GM12878 (cell line): ENCODE data around the gene HERC6. TPM values are rescaled to one million over a fixed set of nuclear protein-coding genes. Genes with fewer than 3 reads are reported as not detected.

ENCODE experiments used
- ATAC-seq: fragments of 200-7000 bp; cut with Tn5 transposase; 3 replicates; pipeline ENCODE4 v1.9.1; 2020; ENCODE audit warnings: mild to moderate bottlenecking, moderate library complexity
- BruUV-seq: library from RNA; stranded (reverse); fragments of 400-500 nt; replicated peaks from 2 replicates; lab custom pipeline; 2021; lab: Mats Ljungman, UMichigan
- CTCF ChIA-PET: fragments of 300-600 bp; sonication (Branson Sonifier 250); formaldehyde crosslinking; extraction: SDS; loops from one replicate; lab custom pipeline; 2021; ENCODE audit warnings: inconsistent platforms; lab: Yijun Ruan, JAX
- POLR2A ChIA-PET: fragments of 350-600 bp; formaldehyde crosslinking; extraction: SDS; loops from one replicate; lab custom pipeline; 2021; ENCODE audit warnings: inconsistent platforms; lab: Charles Lee
- RAD21 ChIA-PET: fragments of 300-600 bp; sonication (Branson Sonifier 250); formaldehyde crosslinking; loops from one replicate; lab custom pipeline; 2023; ENCODE audit warnings: antibody characterized with exemption; ENCODE audit not compliant: unreplicated experiment; lab: Charles Lee
- SMC1A ChIA-PET: fragments of 300-600 bp; sonication (Branson Sonifier 250); formaldehyde crosslinking; loops from one replicate; lab custom pipeline; 2023; ENCODE audit not compliant: unreplicated experiment, uncharacterized antibody; lab: Charles Lee
- DNase-seq: peaks from one replicate; pipeline ENCODE4 v3.0.0-alpha.2; 2011; ENCODE audit warnings: low read depth, low spot score
- FAIRE-seq: peaks from 3 replicates; lab custom pipeline; 2011; peaks lifted over from hg19 to GRCh38; lab: Jason Lieb, UNC
- H2AFZ ChIP-seq: 2 replicates; pipeline ENCODE4 v1.6.0; 2011; ENCODE audit warnings: low read depth, low read length, control low read depth; ENCODE audit not compliant: control insufficient read depth
- H3K27ac ChIP-seq: 2 replicates; pipeline ENCODE4 v1.5.1; 2011; ENCODE audit warnings: control low read depth; ENCODE audit not compliant: control insufficient read depth, insufficient read depth
- H3K27me3 ChIP-seq, 2 experiments: replicated peaks in 1 of 2; 2 replicates each; pipeline versions ENCODE4 v1.6.0 to v1.6.1; 2011; ENCODE audit warnings: low read length in 1 of 2; ENCODE audit not compliant: control insufficient read depth in 2 of 2, insufficient read depth in 2 of 2
- H3K36me3 ChIP-seq, 2 experiments: 2 replicates each; pipeline ENCODE4 v1.5.1; 2011; ENCODE audit warnings: low read length in 1 of 2; ENCODE audit not compliant: control insufficient read depth in 2 of 2, insufficient read depth in 2 of 2
- H3K4me1 ChIP-seq: 2 replicates; pipeline ENCODE4 v1.6.1; 2011; ENCODE audit warnings: mild to moderate bottlenecking, low read length, moderate library complexity, mixed read lengths; ENCODE audit not compliant: control insufficient read depth, insufficient read depth
- H3K4me2 ChIP-seq: 2 replicates; pipeline ENCODE4 v1.6.0; 2011; ENCODE audit warnings: control low read depth; ENCODE audit not compliant: control insufficient read depth, insufficient read depth
- H3K4me3 ChIP-seq: fragments of 200-600 bp; sonication (generic); 2 replicates; pipeline ENCODE4 v1.5.1; 2016
- H3K79me2 ChIP-seq: 2 replicates; pipeline ENCODE4 v1.6.0; 2011; ENCODE audit warnings: low read length; ENCODE audit not compliant: control insufficient read depth, insufficient read depth
- H3K9ac ChIP-seq: 2 replicates; pipeline ENCODE4 v1.8.0; 2011; ENCODE audit warnings: low read length, control low read depth, mixed read lengths; ENCODE audit not compliant: control insufficient read depth, insufficient read depth
- H3K9me3 ChIP-seq: replicated peaks from 3 replicates; pipeline ENCODE4 v1.5.1; 2011; ENCODE audit warnings: mild to moderate bottlenecking, low read length; ENCODE audit not compliant: control insufficient read depth, insufficient read depth
- H4K20me1 ChIP-seq: 2 replicates; pipeline ENCODE4 v1.6.0; 2011; ENCODE audit not compliant: control insufficient read depth, insufficient read depth
- CBFB ChIP-seq: IDR thresholded peaks from 2 replicates; pipeline ENCODE4 v1.6.1; 2016; ENCODE audit warnings: antibody characterized with exemption, low read depth
- CEBPB ChIP-seq, 2 experiments: fragments of 150-350 bp in 1 of 2; IDR thresholded peaks; 2 replicates each; pipeline ENCODE4 v1.6.1; 2012 to 2014; ENCODE audit warnings: low read depth in 2 of 2, low read length in 2 of 2, borderline replicate concordance in 1 of 2, inconsistent platforms in 1 of 2
- CHD4 ChIP-seq: fragments of 200-600 bp; sonication (generic); IDR thresholded peaks from 2 replicates; pipeline ENCODE4 v1.6.1; 2016; ENCODE audit warnings: mild to moderate bottlenecking
- KLF5 ChIP-seq: fragments of 450-650 bp; IDR thresholded peaks from 2 replicates; pipeline ENCODE4 v1.6.1; 2014; ENCODE audit warnings: mild to moderate bottlenecking; ENCODE audit not compliant: partially characterized antibody
- MYB ChIP-seq: fragments of 150-350 bp; IDR thresholded peaks from 2 replicates; pipeline ENCODE4 v1.6.1; 2014; ENCODE audit warnings: mild to moderate bottlenecking, low read depth, low read length, borderline replicate concordance
- PAX5 ChIP-seq: IDR thresholded peaks from 2 replicates; pipeline ENCODE4 v1.6.1; 2011; ENCODE audit warnings: low read depth, low read length, borderline replicate concordance
- SMC3 ChIP-seq: IDR thresholded peaks from 2 replicates; pipeline ENCODE4 v1.6.1; 2011; ENCODE audit warnings: low read length, improper control_type of control experiment, borderline replicate concordance
- TBL1XR1 ChIP-seq: IDR thresholded peaks from 2 replicates; pipeline ENCODE4 v1.6.1; 2012; ENCODE audit warnings: low read depth, low read length, improper control_type of control experiment
- ZBED1 ChIP-seq: IDR thresholded peaks from 2 replicates; pipeline ENCODE4 v1.6.1; 2016; ENCODE audit warnings: borderline replicate concordance
- in situ Hi-C: fragments of 300-500 bp; cut with MboI; formaldehyde crosslinking; loops from 9 replicates; pipeline ENCODE4 v1.14.3; 2018; ENCODE audit warnings: mixed read lengths
- intact Hi-C: fragments of 100-400 bp; cut with micrococcal nuclease; formaldehyde crosslinking; loops from one replicate; pipeline ENCODE4 v1.14.2; 2022; ENCODE audit not compliant: unreplicated experiment
- polyA plus RNA-seq, 11 experiments: library from polyadenylated mRNA; depleted of rRNA in 4 of 11; unstranded in 6 of 11; stranded (reverse) in 5 of 11; fragments of >200 nt; fragmentation: Nextera tagmentation in 4 of 11; fragmentation: Illumina TruSeq in 1 of 11; extraction: Ambion mirVana in 4 of 11; extraction: Trizol in 1 of 11; gene quantifications; 1 replicate in 1 of 11; 2 replicates in 10 of 11; pipeline versions ENCODE4 v1.2.1 to v1.2.3, GENCODE V29; 2011 to 2016; ENCODE audit warnings: inconsistent platforms in 2 of 11, missing spikeins in 2 of 11, low read depth in 1 of 11
- total RNA-seq, 4 experiments: library from RNA; depleted of rRNA in 3 of 4; stranded (reverse); fragments of >200 nt in 3 of 4; fragmentation: Illumina TruSeq in 1 of 4; extraction: Trizol in 1 of 4; gene quantifications; 2 replicates each; pipeline versions ENCODE4 v1.2.1 to v1.2.3, GENCODE V29; 2013 to 2021
- TF ChIP-seq, protein P1 (sequence below): fragments of 450-650 bp; IDR thresholded peaks from 2 replicates; pipeline ENCODE4 v1.6.1; 2016; ENCODE audit warnings: mild to moderate bottlenecking
- TF ChIP-seq, protein P2 (sequence below): IDR thresholded peaks from 2 replicates; pipeline ENCODE4 v1.6.1; 2011; ENCODE audit warnings: low read depth, mild to moderate bottlenecking, low read length, moderate library complexity, borderline replicate concordance; ENCODE audit errors: extremely low read depth
- TF ChIP-seq, protein P3 (sequence below): fragments of 450-650 bp; IDR thresholded peaks from 2 replicates; pipeline ENCODE4 v1.6.1; 2014; ENCODE audit warnings: mild to moderate bottlenecking
- TF ChIP-seq, protein P4 (sequence below): fragments of 150-350 bp; IDR thresholded peaks from 2 replicates; pipeline ENCODE4 v1.6.1; 2016; ENCODE audit warnings: low read depth, low read length

HERC6 gene
- total and polyA plus RNA-seq, 10 of the 15 experiments (the other 5 are each of a cell fraction or from before 2014, with no cell fraction given), result 1.7 to 26.4 (median 5.9) TPM

DNA sequence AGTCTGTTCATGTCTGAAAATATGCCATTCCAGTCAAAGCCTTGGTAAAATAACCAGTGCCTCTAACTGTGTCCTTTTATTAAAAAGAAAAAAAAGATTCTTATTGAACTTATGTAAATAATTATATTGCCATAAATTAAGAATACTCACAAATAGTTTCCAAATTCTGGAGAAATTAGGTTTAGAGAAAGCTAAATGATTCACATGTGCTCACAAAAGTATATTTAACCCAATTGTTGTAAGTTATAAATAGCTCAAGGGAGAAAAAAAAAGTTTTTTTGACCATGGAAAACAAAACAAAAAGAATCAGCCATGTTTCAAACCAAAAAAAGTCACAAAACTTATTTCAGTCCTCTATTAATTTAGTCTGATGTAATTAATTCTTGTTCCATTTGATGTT lies 25.3 kb upstream of the HERC6 start:
- SMC1A ChIA-PET, result interaction anchor here (0.6 to 1.8 kb wide), 2 partner anchors 16 to 72 kb away, joined by 3 to 7 read pairs; no protein-coding TSS in a partner anchor
- Histone ChIP-seq H3K9ac (no peak overlapping the region), H3K36me3 (no peaks in the 10 kb centered on the region), H3K4me2 (no peak overlapping the region), H3K27me3 (no peaks in the 10 kb centered on the region), H2AFZ (no peak overlapping the region), H3K9me3 (no peaks in the 10 kb centered on the region; the same call in 2 of the 3 replicates), H3K27ac (no peak overlapping the region), H3K4me1 (no peaks in the 10 kb centered on the region), H3K79me2 (no peaks in the 10 kb centered on the region), H4K20me1 (no peaks in the 10 kb centered on the region), H3K4me3 (no peak overlapping the region)
- FAIRE-seq, result no peak
- intact Hi-C loops, result no loop called here
- DNase-seq, result no peak
- BruUV-seq, result no TSS peak
- CTCF ChIA-PET, result interaction anchor here (1.1 kb wide), 1 partner anchor 134 kb away, joined by 5 read pairs; no protein-coding TSS in a partner anchor
- in situ Hi-C loops, result no loop called here
- RAD21 ChIA-PET, result no interaction called here
- no peak for ATAC-seq
- TF ChIP-seq, protein P1, sequence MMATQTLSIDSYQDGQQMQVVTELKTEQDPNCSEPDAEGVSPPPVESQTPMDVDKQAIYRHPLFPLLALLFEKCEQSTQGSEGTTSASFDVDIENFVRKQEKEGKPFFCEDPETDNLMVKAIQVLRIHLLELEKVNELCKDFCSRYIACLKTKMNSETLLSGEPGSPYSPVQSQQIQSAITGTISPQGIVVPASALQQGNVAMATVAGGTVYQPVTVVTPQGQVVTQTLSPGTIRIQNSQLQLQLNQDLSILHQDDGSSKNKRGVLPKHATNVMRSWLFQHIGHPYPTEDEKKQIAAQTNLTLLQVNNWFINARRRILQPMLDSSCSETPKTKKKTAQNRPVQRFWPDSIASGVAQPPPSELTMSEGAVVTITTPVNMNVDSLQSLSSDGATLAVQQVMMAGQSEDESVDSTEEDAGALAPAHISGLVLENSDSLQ, result no peak
- TF ChIP-seq SMC3, result no peak
- TF ChIP-seq, protein P2, sequence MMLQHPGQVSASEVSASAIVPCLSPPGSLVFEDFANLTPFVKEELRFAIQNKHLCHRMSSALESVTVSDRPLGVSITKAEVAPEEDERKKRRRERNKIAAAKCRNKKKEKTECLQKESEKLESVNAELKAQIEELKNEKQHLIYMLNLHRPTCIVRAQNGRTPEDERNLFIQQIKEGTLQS, result no peak
- no peak for TF ChIP-seq CEBPB (IDR thresholded peaks at IDR 0.05; ENCODE audit: borderline replicate concordance in 1 of 2, low read depth in 2 of 2, low read length in 2 of 2)
- no peak for TF ChIP-seq MYB
- no peak for TF ChIP-seq ZBED1
- TF ChIP-seq TBL1XR1, result no peak
- TF ChIP-seq, protein P3, sequence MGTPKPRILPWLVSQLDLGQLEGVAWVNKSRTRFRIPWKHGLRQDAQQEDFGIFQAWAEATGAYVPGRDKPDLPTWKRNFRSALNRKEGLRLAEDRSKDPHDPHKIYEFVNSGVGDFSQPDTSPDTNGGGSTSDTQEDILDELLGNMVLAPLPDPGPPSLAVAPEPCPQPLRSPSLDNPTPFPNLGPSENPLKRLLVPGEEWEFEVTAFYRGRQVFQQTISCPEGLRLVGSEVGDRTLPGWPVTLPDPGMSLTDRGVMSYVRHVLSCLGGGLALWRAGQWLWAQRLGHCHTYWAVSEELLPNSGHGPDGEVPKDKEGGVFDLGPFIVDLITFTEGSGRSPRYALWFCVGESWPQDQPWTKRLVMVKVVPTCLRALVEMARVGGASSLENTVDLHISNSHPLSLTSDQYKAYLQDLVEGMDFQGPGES, result no peak
- TF ChIP-seq PAX5, result no peak
- no peak for TF ChIP-seq CHD4
- no peak for TF ChIP-seq CBFB
- TF ChIP-seq, protein P4, sequence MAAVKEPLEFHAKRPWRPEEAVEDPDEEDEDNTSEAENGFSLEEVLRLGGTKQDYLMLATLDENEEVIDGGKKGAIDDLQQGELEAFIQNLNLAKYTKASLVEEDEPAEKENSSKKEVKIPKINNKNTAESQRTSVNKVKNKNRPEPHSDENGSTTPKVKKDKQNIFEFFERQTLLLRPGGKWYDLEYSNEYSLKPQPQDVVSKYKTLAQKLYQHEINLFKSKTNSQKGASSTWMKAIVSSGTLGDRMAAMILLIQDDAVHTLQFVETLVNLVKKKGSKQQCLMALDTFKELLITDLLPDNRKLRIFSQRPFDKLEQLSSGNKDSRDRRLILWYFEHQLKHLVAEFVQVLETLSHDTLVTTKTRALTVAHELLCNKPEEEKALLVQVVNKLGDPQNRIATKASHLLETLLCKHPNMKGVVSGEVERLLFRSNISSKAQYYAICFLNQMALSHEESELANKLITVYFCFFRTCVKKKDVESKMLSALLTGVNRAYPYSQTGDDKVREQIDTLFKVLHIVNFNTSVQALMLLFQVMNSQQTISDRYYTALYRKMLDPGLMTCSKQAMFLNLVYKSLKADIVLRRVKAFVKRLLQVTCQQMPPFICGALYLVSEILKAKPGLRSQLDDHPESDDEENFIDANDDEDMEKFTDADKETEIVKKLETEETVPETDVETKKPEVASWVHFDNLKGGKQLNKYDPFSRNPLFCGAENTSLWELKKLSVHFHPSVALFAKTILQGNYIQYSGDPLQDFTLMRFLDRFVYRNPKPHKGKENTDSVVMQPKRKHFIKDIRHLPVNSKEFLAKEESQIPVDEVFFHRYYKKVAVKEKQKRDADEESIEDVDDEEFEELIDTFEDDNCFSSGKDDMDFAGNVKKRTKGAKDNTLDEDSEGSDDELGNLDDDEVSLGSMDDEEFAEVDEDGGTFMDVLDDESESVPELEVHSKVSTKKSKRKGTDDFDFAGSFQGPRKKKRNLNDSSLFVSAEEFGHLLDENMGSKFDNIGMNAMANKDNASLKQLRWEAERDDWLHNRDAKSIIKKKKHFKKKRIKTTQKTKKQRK, result no peak
- no peak for TF ChIP-seq KLF5
- POLR2A ChIA-PET, result no interaction called here
